HepG2 (cell line): ENCODE data around the gene AFF1. TPM values are rescaled to one million over a fixed set of nuclear protein-coding genes. Genes with fewer than 3 reads are reported as not detected.

ENCODE experiments used
- CREM ChIP-seq, 2 experiments: sonication (generic) in 1 of 2; formaldehyde crosslinking in 1 of 2; IDR thresholded peaks; 2 replicates each; pipeline versions ENCODE4 v1.4.0 to v1.6.1; 2016 to 2020; ENCODE audit warnings: antibody characterized with exemption in 1 of 2, mild to moderate bottlenecking in 1 of 2, missing genetic modification reagents in 1 of 2
- EED ChIP-seq: sonication (generic); formaldehyde crosslinking; IDR thresholded peaks from 2 replicates; pipeline ENCODE4 v1.5.0; 2020; ENCODE audit warnings: mild to moderate bottlenecking, missing genetic modification reagents
- ERF ChIP-seq: IDR thresholded peaks from 2 replicates; pipeline ENCODE4 v1.6.1; 2018; ENCODE audit warnings: missing biosample characterization, missing genetic modification reagents
- JARID2 ChIP-seq: sonication (generic); formaldehyde crosslinking; IDR thresholded peaks from 2 replicates; pipeline ENCODE4 v1.8.1; 2023; ENCODE audit warnings: missing genetic modification reagents, inconsistent platforms; ENCODE audit not compliant: insufficient replicate concordance
- MAFK ChIP-seq, 2 experiments: IDR thresholded peaks in 1 of 2; conservative IDR thresholded peaks in 1 of 2; 2 replicates each; pipeline ENCODE4 v1.6.1; 2011; ENCODE audit warnings: improper control_type of control experiment in 2 of 2, low read length in 2 of 2
- MBNL3 ChIP-seq: fragments of 250-450 bp; sonication (Bioruptor Pico); conservative IDR thresholded peaks from 2 replicates; pipeline ENCODE4 v1.8.0; 2022; ENCODE audit warnings: mild to moderate bottlenecking, inconsistent platforms
- MED8 ChIP-seq: sonication (generic); formaldehyde crosslinking; IDR thresholded peaks from 2 replicates; pipeline ENCODE4 v1.8.1; 2023; ENCODE audit warnings: mild to moderate bottlenecking, missing genetic modification reagents; ENCODE audit not compliant: insufficient replicate concordance
- NCOA2 ChIP-seq: sonication (generic); formaldehyde crosslinking; IDR thresholded peaks from 2 replicates; pipeline ENCODE4 v1.8.0; 2022; ENCODE audit warnings: inconsistent platforms
- NR3C1 ChIP-seq: sonication (generic); formaldehyde crosslinking; IDR thresholded peaks from 2 replicates; pipeline ENCODE4 v1.4.0; 2020; ENCODE audit warnings: missing genetic modification reagents
- RFX1 ChIP-seq: fragments of 450-650 bp; IDR thresholded peaks from 2 replicates; pipeline ENCODE4 v1.6.1; 2017
- RXRB ChIP-seq: IDR thresholded peaks from 2 replicates; pipeline ENCODE4 v1.6.1; 2016; ENCODE audit warnings: borderline replicate concordance, missing genetic modification reagents, missing compliant biosample characterization
- SIN3A ChIP-seq: IDR thresholded peaks from 2 replicates; pipeline ENCODE4 v1.6.1; 2011; ENCODE audit warnings: low read depth, mild to moderate bottlenecking, control low read depth, low read length, borderline replicate concordance
- SNAPC2 ChIP-seq: sonication (generic); formaldehyde crosslinking; IDR thresholded peaks from 2 replicates; pipeline ENCODE4 v1.8.1; 2022; ENCODE audit warnings: mild to moderate bottlenecking, missing genetic modification reagents
- SP5 ChIP-seq: IDR thresholded peaks from 2 replicates; pipeline ENCODE4 v1.6.1; 2016; ENCODE audit warnings: low read depth, borderline replicate concordance
- TAF1 ChIP-seq: sonication (generic); formaldehyde crosslinking; IDR thresholded peaks from 2 replicates; pipeline ENCODE4 v1.4.0; 2020; ENCODE audit warnings: missing genetic modification reagents
- TMF1 ChIP-seq: sonication (generic); formaldehyde crosslinking; IDR thresholded peaks from 2 replicates; pipeline ENCODE4 v1.8.1; 2022; ENCODE audit warnings: low read depth, missing genetic modification reagents
- XRCC5 ChIP-seq: fragments of 200-400 bp; formaldehyde crosslinking; optimal IDR thresholded peaks from 2 replicates; pipeline ENCODE3; 2017; ENCODE audit warnings: mild to moderate bottlenecking, low read length
- ZNF138 ChIP-seq: sonication (generic); formaldehyde crosslinking; IDR thresholded peaks from 2 replicates; pipeline ENCODE4 v1.5.0; 2020; ENCODE audit warnings: mild to moderate bottlenecking, low read depth, missing genetic modification reagents
- ZNF329 ChIP-seq: sonication (generic); formaldehyde crosslinking; IDR thresholded peaks from 2 replicates; pipeline ENCODE4 v1.9.0; 2021; ENCODE audit warnings: low read depth, mild to moderate bottlenecking, missing genetic modification reagents
- ZNF501 ChIP-seq: sonication (generic); formaldehyde crosslinking; IDR thresholded peaks from 2 replicates; pipeline ENCODE4 v1.5.1; 2020; ENCODE audit warnings: mild to moderate bottlenecking, moderate library complexity, missing genetic modification reagents
- ZNF660 ChIP-seq: sonication (generic); formaldehyde crosslinking; IDR thresholded peaks from 2 replicates; pipeline ENCODE4 v1.5.1; 2020; ENCODE audit warnings: mild to moderate bottlenecking, low read depth, missing genetic modification reagents, borderline replicate concordance
- ZNF816 ChIP-seq: sonication (generic); formaldehyde crosslinking; IDR thresholded peaks from 2 replicates; pipeline ENCODE4 v1.8.0; 2022; ENCODE audit warnings: missing genetic modification reagents, mild to moderate bottlenecking, borderline replicate concordance
- ZNF83 ChIP-seq: sonication (generic); formaldehyde crosslinking; IDR thresholded peaks from 2 replicates; pipeline ENCODE4 v1.4.0; 2020; ENCODE audit warnings: missing genetic modification reagents, mild to moderate bottlenecking, borderline replicate concordance
- polyA plus RNA-seq, 8 experiments: library from polyadenylated mRNA; depleted of rRNA in 3 of 8; stranded (reverse) in 7 of 8; unstranded in 1 of 8; fragments of >200 nt; fragmentation: Illumina TruSeq in 4 of 8; extraction: Trizol in 4 of 8; gene quantifications; 2 replicates each; pipeline versions ENCODE4 v1.2.1 to v1.2.3, GENCODE V29; 2011 to 2016; ENCODE audit warnings: low read depth in 4 of 8, missing spikeins in 1 of 8, mixed read lengths in 1 of 8; ENCODE audit not compliant: insufficient read depth in 1 of 8
- total RNA-seq, 5 experiments: library from RNA; depleted of rRNA; stranded (reverse); fragments of >200 nt; fragmentation: Illumina TruSeq; extraction: Trizol; gene quantifications; 2 replicates each; pipeline ENCODE4 v1.2.3, GENCODE V29; 2016; ENCODE audit warnings: low read depth in 1 of 5
- TF ChIP-seq, protein P1 (sequence below): sonication (generic); formaldehyde crosslinking; IDR thresholded peaks from 2 replicates; pipeline ENCODE4 v1.8.0; 2022; ENCODE audit warnings: missing genetic modification reagents, mild to moderate bottlenecking, moderate library complexity, borderline replicate concordance
- TF ChIP-seq, protein P2 (sequence below): sonication (generic); formaldehyde crosslinking; IDR thresholded peaks from 2 replicates; pipeline ENCODE4 v1.5.0; 2020; ENCODE audit warnings: mild to moderate bottlenecking, missing genetic modification reagents

The AFF1 gene
- total and polyA plus RNA-seq, 2 of the 13 experiments (the other 11 are each of a cell fraction or from before 2014, with no cell fraction given), result 15.5 to 15.9 TPM

DNA sequence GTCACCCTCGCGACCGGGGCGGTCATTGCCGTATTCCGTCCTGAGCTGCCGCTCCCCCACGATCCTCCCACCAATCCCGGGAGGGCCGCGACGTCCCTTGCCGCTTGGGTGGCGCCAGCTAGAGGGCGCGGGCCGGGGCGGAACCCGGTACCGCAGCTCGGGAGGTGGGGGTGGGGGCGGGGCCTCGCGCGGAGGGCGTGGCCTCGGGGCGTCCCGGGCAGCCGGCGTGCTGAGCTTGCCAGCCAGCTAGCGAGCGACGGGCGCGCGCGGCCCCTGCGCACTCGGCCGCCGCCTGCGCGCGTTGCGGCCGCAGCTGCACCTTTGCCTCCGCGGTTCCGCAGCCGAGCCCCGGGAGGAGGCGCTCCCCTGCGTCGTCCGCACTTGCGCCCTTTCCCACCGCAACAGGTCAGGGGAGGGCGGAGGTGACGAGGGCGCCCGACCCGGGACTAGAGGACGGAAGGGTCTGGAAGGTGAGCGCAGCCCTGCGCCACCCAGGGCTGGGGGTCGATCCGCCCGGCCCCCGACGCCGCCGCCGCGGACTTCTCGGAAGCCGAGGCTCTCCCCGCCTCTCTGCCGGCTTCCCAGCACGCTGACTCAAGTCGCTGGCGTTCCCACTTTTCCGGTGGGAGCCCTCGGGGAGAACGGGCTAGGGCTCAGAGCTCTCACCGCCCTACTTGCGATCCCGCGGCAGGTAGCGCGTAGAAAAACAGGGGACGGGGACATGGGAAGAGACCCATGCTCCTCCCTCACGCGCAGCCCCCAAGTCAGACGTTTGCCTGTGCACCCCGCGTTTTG, at the start of gene AFF1 (continued):
- TF ChIP-seq ZNF660 (CRISPR knock-in tag) (no peak), NR3C1 (CRISPR knock-in tag) (no peak), SNAPC2 (no peak), JARID2 (CRISPR knock-in tag) (no peak), MED8 (CRISPR knock-in tag) (peak; percentile 81), TAF1 (CRISPR knock-in tag) (peak; percentile 80), ZNF83 (CRISPR knock-in tag) (no peak), MBNL3 (CRISPR knock-in tag) (no peak), RFX1 (no peak), EED (peak; percentile 85), ZNF329 (peak; percentile 87), ERF (CRISPR knock-in tag) (peak; percentile 54; the same call in 1 of the 2 replicates), ZNF816 (CRISPR knock-in tag) (peak; percentile 77; the same call in 1 of the 2 replicates), ZNF138 (CRISPR knock-in tag) (no peak), NCOA2 (no peak), MAFK (conservative IDR thresholded peaks at IDR 0.05 in 1 of 2, IDR thresholded peaks at IDR 0.05 in 1 of 2; ENCODE audit: low read length in 2 of 2) (no peak), CREM (IDR thresholded peaks at IDR 0.05) (no peak), CREM (CRISPR knock-in tag; IDR thresholded peaks at IDR 0.05) (no peak), RXRB (peak; percentile 12; the same call in 1 of the 2 replicates), ZNF501 (CRISPR knock-in tag) (peak; percentile 38; the same call in 1 of the 2 replicates), SIN3A (0 out of 2 replicates have a peak, but pooled peaks have one; percentile 37), XRCC5 (peak; percentile 12), TMF1 (CRISPR knock-in tag) (no peak; the same call in 1 of the 2 replicates), SP5 (CRISPR knock-in tag) (no peak)
- TF ChIP-seq, protein P1, sequence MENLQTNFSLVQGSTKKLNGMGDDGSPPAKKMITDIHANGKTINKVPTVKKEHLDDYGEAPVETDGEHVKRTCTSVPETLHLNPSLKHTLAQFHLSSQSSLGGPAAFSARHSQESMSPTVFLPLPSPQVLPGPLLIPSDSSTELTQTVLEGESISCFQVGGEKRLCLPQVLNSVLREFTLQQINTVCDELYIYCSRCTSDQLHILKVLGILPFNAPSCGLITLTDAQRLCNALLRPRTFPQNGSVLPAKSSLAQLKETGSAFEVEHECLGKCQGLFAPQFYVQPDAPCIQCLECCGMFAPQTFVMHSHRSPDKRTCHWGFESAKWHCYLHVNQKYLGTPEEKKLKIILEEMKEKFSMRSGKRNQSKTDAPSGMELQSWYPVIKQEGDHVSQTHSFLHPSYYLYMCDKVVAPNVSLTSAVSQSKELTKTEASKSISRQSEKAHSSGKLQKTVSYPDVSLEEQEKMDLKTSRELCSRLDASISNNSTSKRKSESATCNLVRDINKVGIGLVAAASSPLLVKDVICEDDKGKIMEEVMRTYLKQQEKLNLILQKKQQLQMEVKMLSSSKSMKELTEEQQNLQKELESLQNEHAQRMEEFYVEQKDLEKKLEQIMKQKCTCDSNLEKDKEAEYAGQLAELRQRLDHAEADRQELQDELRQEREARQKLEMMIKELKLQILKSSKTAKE, result peak; percentile 69
- TF ChIP-seq, protein P2, sequence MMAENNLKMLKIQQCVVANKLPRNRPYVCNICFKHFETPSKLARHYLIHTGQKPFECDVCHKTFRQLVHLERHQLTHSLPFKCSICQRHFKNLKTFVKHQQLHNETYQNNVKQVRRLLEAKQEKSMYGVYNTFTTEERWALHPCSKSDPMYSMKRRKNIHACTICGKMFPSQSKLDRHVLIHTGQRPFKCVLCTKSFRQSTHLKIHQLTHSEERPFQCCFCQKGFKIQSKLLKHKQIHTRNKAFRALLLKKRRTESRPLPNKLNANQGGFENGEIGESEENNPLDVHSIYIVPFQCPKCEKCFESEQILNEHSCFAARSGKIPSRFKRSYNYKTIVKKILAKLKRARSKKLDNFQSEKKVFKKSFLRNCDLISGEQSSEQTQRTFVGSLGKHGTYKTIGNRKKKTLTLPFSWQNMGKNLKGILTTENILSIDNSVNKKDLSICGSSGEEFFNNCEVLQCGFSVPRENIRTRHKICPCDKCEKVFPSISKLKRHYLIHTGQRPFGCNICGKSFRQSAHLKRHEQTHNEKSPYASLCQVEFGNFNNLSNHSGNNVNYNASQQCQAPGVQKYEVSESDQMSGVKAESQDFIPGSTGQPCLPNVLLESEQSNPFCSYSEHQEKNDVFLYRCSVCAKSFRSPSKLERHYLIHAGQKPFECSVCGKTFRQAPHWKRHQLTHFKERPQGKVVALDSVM (CRISPR knock-in tag), result peak; percentile 60; the same call in 1 of the 2 replicates
